ENCODE data around the gene KPNA1. TPM values are rescaled to one million over a fixed set of nuclear protein-coding genes. Genes with fewer than 3 reads are reported as not detected.
A peak's percentile ranks its signal among the peaks of the same experiment; 100 is the strongest.

Gene KPNA1
- total and polyA plus RNA-seq, 2 of the 13 experiments (the other 11 are each of a cell fraction or from before 2014, with no cell fraction given) = 15.4 to 30.0 TPM

DNA sequence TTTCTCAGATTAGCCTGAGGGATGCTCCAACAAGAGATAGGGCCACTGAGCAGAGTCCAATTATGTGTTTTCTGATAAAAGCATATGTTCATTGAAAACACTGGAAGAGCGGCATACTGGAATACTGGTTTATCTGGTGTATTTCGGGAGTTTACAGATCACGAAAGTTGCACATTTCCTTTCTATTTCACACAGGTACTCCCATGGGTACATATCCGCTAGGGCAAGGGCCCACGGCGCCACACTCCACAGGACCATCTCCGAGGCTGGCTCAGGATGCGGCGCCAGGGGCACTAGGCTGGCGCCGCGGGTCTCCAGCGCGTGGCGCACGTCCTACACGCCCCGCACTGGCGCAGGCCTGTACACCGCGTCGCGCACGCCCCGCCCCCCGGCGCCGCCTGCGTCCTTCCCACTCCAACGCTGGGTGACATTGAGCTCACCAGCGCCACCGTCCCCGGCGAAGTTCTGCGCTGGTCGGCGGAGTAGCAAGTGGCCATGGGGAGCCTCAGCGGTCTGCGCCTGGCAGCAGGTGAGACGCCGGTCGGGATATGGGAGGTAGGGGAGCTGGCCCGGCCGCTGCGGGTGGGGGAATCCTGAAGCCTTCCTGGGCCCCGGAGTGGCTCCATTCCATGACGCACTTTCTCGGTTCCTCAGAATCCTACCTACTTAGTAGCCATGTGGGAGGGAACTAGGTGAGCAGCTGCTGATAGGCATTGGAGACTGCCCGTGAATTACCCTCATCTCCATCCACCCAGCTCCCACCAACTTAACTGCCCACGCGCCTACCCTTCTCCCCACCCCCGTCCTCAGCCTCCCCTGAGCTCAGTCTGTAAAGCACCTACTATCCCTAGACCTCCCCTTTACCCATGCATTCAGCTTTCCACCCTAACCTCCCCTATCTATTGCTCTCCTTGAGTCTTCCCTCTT is 130.7 kb downstream of the KPNA1 start, which contains the start of gene FAM162A (continued):
- TF ChIP-seq, protein P1, sequence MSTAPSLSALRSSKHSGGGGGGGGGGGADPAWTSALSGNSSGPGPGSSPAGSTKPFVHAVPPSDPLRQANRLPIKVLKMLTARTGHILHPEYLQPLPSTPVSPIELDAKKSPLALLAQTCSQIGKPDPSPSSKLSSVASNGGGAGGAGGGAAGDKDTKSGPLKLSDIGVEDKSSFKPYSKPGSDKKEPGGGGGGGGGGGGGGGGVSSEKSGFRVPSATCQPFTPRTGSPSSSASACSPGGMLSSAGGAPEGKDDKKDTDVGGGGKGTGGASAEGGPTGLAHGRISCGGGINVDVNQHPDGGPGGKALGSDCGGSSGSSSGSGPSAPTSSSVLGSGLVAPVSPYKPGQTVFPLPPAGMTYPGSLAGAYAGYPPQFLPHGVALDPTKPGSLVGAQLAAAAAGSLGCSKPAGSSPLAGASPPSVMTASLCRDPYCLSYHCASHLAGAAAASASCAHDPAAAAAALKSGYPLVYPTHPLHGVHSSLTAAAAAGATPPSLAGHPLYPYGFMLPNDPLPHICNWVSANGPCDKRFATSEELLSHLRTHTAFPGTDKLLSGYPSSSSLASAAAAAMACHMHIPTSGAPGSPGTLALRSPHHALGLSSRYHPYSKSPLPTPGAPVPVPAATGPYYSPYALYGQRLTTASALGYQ (CRISPR knock-in tag; IDR thresholded peaks at IDR 0.05) = no peak
- TF ChIP-seq ZMYM3 (CRISPR knock-in tag; IDR thresholded peaks at IDR 0.05) = peak; percentile 73
- TF ChIP-seq SATB2 (CRISPR knock-in tag; IDR thresholded peaks at IDR 0.05) = 0 out of 2 replicates have a peak, but pooled peaks have one; percentile 77
- TF ChIP-seq RBM39 (IDR thresholded peaks at IDR 0.05; ENCODE audit: low read depth, low read length, poor library complexity, severe bottlenecking) = peak; percentile 81
- no peak for TF ChIP-seq RARG (CRISPR knock-in tag; IDR thresholded peaks at IDR 0.05; ENCODE audit: low read depth)
- TF ChIP-seq, protein P2, sequence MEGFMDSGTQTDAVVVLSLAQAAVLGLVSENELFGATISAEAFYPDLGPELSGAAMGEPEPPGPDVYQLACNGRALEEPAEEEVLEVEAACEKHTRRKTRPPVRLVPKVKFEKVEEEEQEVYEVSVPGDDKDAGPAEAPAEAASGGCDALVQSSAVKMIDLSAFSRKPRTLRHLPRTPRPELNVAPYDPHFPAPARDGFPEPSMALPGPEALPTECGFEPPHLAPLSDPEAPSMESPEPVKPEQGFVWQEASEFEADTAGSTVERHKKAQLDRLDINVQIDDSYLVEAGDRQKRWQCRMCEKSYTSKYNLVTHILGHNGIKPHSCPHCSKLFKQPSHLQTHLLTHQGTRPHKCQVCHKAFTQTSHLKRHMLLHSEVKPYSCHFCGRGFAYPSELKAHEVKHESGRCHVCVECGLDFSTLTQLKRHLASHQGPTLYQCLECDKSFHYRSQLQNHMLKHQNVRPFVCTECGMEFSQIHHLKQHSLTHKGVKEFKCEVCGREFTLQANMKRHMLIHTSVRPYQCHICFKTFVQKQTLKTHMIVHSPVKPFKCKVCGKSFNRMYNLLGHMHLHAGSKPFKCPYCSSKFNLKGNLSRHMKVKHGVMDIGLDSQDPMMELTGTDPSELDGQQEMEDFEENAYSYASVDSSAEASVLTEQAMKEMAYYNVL (CRISPR knock-in tag; IDR thresholded peaks at IDR 0.05; ENCODE audit: borderline replicate concordance) = peak; percentile 85; the same call in 1 of the 2 replicates
- TF ChIP-seq THAP11 (CRISPR knock-in tag; IDR thresholded peaks at IDR 0.05) = peak; percentile 83; the same call in 1 of the 2 replicates
- 0 out of 2 replicates have a peak, but pooled peaks have one; percentile 61 for TF ChIP-seq SIX4 (CRISPR knock-in tag; IDR thresholded peaks at IDR 0.05)
- TF ChIP-seq NR2F6 (IDR thresholded peaks at IDR 0.05) = no peak
- peak; percentile 80 for TF ChIP-seq NR2F6 (CRISPR knock-in tag; IDR thresholded peaks at IDR 0.05)
- peak; percentile 88 for TF ChIP-seq ZNF761 (CRISPR knock-in tag; conservative IDR thresholded peaks at IDR 0.05)
- TF ChIP-seq, protein P3, sequence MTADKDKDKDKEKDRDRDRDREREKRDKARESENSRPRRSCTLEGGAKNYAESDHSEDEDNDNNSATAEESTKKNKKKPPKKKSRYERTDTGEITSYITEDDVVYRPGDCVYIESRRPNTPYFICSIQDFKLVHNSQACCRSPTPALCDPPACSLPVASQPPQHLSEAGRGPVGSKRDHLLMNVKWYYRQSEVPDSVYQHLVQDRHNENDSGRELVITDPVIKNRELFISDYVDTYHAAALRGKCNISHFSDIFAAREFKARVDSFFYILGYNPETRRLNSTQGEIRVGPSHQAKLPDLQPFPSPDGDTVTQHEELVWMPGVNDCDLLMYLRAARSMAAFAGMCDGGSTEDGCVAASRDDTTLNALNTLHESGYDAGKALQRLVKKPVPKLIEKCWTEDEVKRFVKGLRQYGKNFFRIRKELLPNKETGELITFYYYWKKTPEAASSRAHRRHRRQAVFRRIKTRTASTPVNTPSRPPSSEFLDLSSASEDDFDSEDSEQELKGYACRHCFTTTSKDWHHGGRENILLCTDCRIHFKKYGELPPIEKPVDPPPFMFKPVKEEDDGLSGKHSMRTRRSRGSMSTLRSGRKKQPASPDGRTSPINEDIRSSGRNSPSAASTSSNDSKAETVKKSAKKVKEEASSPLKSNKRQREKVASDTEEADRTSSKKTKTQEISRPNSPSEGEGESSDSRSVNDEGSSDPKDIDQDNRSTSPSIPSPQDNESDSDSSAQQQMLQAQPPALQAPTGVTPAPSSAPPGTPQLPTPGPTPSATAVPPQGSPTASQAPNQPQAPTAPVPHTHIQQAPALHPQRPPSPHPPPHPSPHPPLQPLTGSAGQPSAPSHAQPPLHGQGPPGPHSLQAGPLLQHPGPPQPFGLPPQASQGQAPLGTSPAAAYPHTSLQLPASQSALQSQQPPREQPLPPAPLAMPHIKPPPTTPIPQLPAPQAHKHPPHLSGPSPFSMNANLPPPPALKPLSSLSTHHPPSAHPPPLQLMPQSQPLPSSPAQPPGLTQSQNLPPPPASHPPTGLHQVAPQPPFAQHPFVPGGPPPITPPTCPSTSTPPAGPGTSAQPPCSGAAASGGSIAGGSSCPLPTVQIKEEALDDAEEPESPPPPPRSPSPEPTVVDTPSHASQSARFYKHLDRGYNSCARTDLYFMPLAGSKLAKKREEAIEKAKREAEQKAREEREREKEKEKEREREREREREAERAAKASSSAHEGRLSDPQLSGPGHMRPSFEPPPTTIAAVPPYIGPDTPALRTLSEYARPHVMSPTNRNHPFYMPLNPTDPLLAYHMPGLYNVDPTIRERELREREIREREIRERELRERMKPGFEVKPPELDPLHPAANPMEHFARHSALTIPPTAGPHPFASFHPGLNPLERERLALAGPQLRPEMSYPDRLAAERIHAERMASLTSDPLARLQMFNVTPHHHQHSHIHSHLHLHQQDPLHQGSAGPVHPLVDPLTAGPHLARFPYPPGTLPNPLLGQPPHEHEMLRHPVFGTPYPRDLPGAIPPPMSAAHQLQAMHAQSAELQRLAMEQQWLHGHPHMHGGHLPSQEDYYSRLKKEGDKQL (CRISPR knock-in tag; IDR thresholded peaks at IDR 0.05; ENCODE audit: low read depth) = peak; percentile 75; the same call in 1 of the 2 replicates
- no peak for TF ChIP-seq SMC3 (IDR thresholded peaks at IDR 0.05; ENCODE audit: low read length)
- no peak for TF ChIP-seq ZNF136 (CRISPR knock-in tag; IDR thresholded peaks at IDR 0.05; ENCODE audit: low read depth)
- TF ChIP-seq ZBTB38 (CRISPR knock-in tag; IDR thresholded peaks at IDR 0.05) = peak; percentile 89
- TF ChIP-seq, protein P4, sequence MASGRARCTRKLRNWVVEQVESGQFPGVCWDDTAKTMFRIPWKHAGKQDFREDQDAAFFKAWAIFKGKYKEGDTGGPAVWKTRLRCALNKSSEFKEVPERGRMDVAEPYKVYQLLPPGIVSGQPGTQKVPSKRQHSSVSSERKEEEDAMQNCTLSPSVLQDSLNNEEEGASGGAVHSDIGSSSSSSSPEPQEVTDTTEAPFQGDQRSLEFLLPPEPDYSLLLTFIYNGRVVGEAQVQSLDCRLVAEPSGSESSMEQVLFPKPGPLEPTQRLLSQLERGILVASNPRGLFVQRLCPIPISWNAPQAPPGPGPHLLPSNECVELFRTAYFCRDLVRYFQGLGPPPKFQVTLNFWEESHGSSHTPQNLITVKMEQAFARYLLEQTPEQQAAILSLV (CRISPR knock-in tag; IDR thresholded peaks at IDR 0.05; ENCODE audit: borderline replicate concordance) = peak; percentile 70; the same call in 1 of the 2 replicates

Measured in HepG2 (cell line).